GM10248 (cell line): ENCODE measurements around the gene PPP2R2B.

Source experiments
- CTCF ChIA-PET: fragments of 300-600 bp; sonication (Branson Sonifier 250); formaldehyde crosslinking; extraction: SDS; loops from one replicate; lab custom pipeline; 2021; ENCODE audit warnings: antibody characterized with exemption; lab: Yijun Ruan, JAX
- POLR2A ChIA-PET: fragments of 350-650 bp; sonication (Branson Sonifier 250); formaldehyde crosslinking; extraction: SDS; loops from one replicate; lab custom pipeline; 2020; ENCODE audit warnings: antibody characterized with exemption; lab: Yijun Ruan, JAX
- DNase-seq: peaks from one replicate; pipeline ENCODE4 v3.0.0; 2012; ENCODE audit errors: extremely low spot score
- TF ChIP-seq, protein P1 (sequence below): IDR thresholded peaks from 2 replicates; pipeline ENCODE4 v1.5.1; 2012; ENCODE audit warnings: mild to moderate bottlenecking, low read depth; ENCODE audit errors: extremely low read depth, missing control alignments, control extremely low read depth

The PPP2R2B gene

DNA sequence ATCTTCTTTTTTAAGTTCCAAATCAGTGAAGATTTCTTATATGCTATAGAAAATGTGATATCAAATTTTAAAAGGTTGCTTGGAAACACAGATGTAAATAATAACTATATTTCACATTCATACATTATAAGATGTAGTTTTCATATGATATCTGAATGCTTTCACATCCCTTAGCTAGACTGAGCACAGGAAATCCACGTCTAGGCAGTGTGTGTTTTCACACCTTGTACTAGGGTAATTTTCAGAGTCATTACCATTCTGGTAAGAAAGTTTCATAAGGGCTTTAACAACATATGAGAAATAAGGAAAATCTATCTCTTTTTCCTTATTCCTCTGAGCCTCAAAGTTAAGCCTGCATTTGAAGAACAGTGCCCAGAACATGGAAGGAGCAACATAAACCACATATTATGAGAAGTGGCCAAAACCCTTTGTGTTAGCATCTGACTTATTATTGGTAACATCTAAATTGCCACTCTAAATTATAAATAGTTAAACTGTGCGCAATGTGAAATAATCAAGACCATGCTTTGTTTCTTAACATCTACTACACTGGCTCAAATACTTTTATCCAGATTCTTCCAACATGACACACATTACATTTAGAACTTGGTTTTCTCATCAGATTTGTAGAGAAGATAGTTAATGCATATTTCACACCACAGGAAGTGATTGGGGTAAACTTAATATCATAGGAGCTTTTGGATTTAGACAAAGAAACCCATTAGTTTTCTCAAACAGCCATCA lies 113.3 kb downstream of the PPP2R2B start:
- DNase-seq: no peak
- POLR2A ChIA-PET: no interaction called here
- CTCF ChIA-PET: no interaction called here
- TF ChIP-seq, protein P1, sequence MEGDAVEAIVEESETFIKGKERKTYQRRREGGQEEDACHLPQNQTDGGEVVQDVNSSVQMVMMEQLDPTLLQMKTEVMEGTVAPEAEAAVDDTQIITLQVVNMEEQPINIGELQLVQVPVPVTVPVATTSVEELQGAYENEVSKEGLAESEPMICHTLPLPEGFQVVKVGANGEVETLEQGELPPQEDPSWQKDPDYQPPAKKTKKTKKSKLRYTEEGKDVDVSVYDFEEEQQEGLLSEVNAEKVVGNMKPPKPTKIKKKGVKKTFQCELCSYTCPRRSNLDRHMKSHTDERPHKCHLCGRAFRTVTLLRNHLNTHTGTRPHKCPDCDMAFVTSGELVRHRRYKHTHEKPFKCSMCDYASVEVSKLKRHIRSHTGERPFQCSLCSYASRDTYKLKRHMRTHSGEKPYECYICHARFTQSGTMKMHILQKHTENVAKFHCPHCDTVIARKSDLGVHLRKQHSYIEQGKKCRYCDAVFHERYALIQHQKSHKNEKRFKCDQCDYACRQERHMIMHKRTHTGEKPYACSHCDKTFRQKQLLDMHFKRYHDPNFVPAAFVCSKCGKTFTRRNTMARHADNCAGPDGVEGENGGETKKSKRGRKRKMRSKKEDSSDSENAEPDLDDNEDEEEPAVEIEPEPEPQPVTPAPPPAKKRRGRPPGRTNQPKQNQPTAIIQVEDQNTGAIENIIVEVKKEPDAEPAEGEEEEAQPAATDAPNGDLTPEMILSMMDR: no peak

GRCh38 chr5:146762830-146763229 lies 115.7 kb downstream of the PPP2R2B start:
- DNase-seq: no peak
- ChIA-PET POLR2A (no interaction called here), CTCF (no interaction called here)
- TF ChIP-seq, protein P1: no peak

GRCh38 chr5:146761811-146762210 lies 116.7 kb downstream of the PPP2R2B start:
- ChIA-PET POLR2A (no interaction called here), CTCF (no interaction called here)
- TF ChIP-seq, protein P1: no peak
- DNase-seq: no peak

DNA sequence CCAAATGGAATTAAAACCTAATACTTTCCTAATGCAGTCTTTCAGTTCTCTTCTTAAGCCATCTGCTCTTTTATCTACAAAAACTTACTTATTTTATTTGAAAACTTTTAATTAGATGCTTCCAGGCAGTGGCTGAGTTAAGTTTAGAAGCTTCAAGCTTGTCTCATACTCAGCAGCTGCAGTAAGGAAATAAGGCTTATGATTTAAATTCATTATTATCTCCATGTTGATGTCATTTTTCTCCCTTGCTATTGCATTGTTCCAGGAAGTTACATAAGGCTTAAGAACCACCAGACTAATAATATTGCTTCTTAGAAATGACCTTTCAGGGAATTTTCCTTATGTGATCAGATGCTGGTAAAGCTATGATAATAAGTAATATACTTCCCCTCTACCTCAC lies 119.6 kb downstream of the PPP2R2B start:
- TF ChIP-seq, protein P1: no peak
- POLR2A ChIA-PET: no interaction called here
- CTCF ChIA-PET: interaction anchor here (1.1 kb wide), 1 partner anchor 12 kb away, joined by 3 read pairs; no protein-coding TSS in a partner anchor
- no peak for DNase-seq

- TF ChIP-seq, protein P1: no peak
- no peak for DNase-seq
- ChIA-PET CTCF (interaction anchor here (0.8 to 1.7 kb wide), 2 partner anchors 10 to 16 kb away, joined by 4 to 5 read pairs; no protein-coding TSS in a partner anchor), POLR2A (no interaction called here)
Measured at GRCh38 chr5:146758076-146758475, 120.5 kb downstream of the PPP2R2B start.

GRCh38 chr5:146756546-146756945 lies 122.0 kb downstream of the PPP2R2B start:
- ChIA-PET POLR2A (no interaction called here), CTCF (interaction anchor here (0.8 kb wide), 1 partner anchor 11 kb away, joined by 3 read pairs; no protein-coding TSS in a partner anchor)
- no peak for DNase-seq
- TF ChIP-seq, protein P1: no peak
